Neural progenitor cell (in vitro differentiated cells): ENCODE results near the gene PDXP.

Experiments
- EZH2 ChIP-seq: fragments of 200-600 bp; sonication (generic); IDR thresholded peaks from 2 replicates; pipeline ENCODE4 v1.6.1; 2017; ENCODE audit warnings: antibody characterized with exemption, mild to moderate bottlenecking, moderate library complexity
- EZH2phosphoT487 ChIP-seq: fragments of 200-600 bp; sonication (generic); IDR thresholded peaks from 2 replicates; pipeline ENCODE4 v1.6.1; 2017; ENCODE audit warnings: antibody characterized with exemption
- TF ChIP-seq, protein P1 (sequence below): fragments of 200-600 bp; sonication (generic); IDR thresholded peaks from 2 replicates; pipeline ENCODE4 v1.5.1; 2017; ENCODE audit warnings: antibody characterized with exemption, mild to moderate bottlenecking

GRCh38 chr22:37619991-37620390 lies 38.5 kb upstream of the PDXP start:
- TF ChIP-seq, protein P1, sequence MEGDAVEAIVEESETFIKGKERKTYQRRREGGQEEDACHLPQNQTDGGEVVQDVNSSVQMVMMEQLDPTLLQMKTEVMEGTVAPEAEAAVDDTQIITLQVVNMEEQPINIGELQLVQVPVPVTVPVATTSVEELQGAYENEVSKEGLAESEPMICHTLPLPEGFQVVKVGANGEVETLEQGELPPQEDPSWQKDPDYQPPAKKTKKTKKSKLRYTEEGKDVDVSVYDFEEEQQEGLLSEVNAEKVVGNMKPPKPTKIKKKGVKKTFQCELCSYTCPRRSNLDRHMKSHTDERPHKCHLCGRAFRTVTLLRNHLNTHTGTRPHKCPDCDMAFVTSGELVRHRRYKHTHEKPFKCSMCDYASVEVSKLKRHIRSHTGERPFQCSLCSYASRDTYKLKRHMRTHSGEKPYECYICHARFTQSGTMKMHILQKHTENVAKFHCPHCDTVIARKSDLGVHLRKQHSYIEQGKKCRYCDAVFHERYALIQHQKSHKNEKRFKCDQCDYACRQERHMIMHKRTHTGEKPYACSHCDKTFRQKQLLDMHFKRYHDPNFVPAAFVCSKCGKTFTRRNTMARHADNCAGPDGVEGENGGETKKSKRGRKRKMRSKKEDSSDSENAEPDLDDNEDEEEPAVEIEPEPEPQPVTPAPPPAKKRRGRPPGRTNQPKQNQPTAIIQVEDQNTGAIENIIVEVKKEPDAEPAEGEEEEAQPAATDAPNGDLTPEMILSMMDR: no peak
- no peak for TF ChIP-seq EZH2
- TF ChIP-seq EZH2phosphoT487: no peak
